Measurements from ENCODE around the gene MEX3B. TPM values are rescaled to one million over a fixed set of nuclear protein-coding genes. Genes with fewer than 3 reads are reported as not detected.
"Not testable (repeated sequence)": the region's sequence is repeated elsewhere in the genome, so short reads cannot be mapped to it uniquely, and the experiment has no call there.

The MEX3B gene
- total RNA-seq, 1 experiment from 2014 or later: 11.0 TPM

DNA sequence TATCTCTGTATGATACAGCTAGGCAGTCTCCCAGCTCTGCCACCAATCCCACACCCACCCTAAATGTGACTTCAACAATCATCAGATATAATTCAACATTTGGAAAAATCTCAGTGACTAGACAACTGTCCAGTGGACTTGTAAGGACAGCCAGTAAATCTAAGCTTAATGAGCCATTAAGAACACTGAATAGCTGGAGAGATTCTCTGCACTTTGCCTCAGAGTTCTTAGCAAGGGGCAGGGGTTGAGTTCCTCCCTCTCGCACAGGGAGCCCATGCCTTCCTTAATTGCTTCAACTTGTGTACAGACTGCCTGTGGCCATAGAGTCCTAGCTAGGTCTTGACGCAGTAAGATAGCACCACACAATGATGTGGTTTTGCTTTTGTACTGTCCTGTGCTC, 15.6 kb downstream of the MEX3B start:
- no peak for DNase-seq
- Mint-ChIP-seq H3K4me1 (no peaks in the 10 kb centered on the region), H3K9me3 (no peaks in the 10 kb centered on the region), H3K4me3 (no peak overlapping the region), H3K27ac (peak overlapping the region in 1 of 3 experiments; percentile 20; a peak in 1 of 7 replicates), H3K27me3 (ENCODE audit: low read depth) (no peaks in the 10 kb centered on the region; the same call in 1 of the 2 replicates), H3K36me3 (ENCODE audit: insufficient read depth in 1 of 3, low read depth in 3 of 3) (no peaks in the 10 kb centered on the region; a peak in 1 of 7 replicates)
- Histone ChIP-seq H3K79me1 (ENCODE audit: insufficient read depth, low read depth, low read length, poor library complexity, severe bottlenecking) (no peaks in the 10 kb centered on the region), H4K5ac (ENCODE audit: insufficient read length, low read depth, low read length) (no peak overlapping the region), H3K23me2 (ENCODE audit: insufficient read length, low read depth, low read length, poor library complexity, severe bottlenecking) (no peaks in the 10 kb centered on the region), H3K79me2 (ENCODE audit: insufficient read depth, low read length) (no peaks in the 10 kb centered on the region), H3K4me2 (ENCODE audit: insufficient read depth, insufficient read length, low read length) (no peak overlapping the region), H3K4ac (ENCODE audit: low read depth, low read length) (no peak overlapping the region), H3K4me1 (ENCODE audit: insufficient read depth, low read length) (no peaks in the 10 kb centered on the region), H3K23ac (ENCODE audit: insufficient read length, low read depth, low read length) (no peak overlapping the region), H2BK20ac (ENCODE audit: low read depth, low read length, poor library complexity, severe bottlenecking) (no peak overlapping the region), H2AK5ac (ENCODE audit: insufficient read length, low read length) (no peak overlapping the region), H2AFZ (ENCODE audit: low read length) (no peak overlapping the region), H4K8ac (replicated peaks; ENCODE audit: insufficient read length, low read depth, low read length) (no peak overlapping the region), H3K9me3 (ENCODE audit: control insufficient read depth, low read depth, low read length) (no peaks in the 10 kb centered on the region), H2BK120ac (ENCODE audit: low read depth, low read length, poor library complexity, severe bottlenecking) (no peak overlapping the region), H4K20me1 (ENCODE audit: control insufficient read depth, insufficient read depth, insufficient read length) (no peaks in the 10 kb centered on the region), H2BK12ac (ENCODE audit: insufficient read length, low read depth, low read length) (no peak overlapping the region), H3T11ph (ENCODE audit: low read length) (no peak overlapping the region), H3K27me3 (ENCODE audit: insufficient read depth, low read length) (no peaks in the 10 kb centered on the region), H2BK5ac (ENCODE audit: insufficient read length, low read length) (no peak overlapping the region), H3K14ac (ENCODE audit: insufficient read depth, low read length) (no peak overlapping the region), H2BK15ac (ENCODE audit: low read depth, low read length) (no peak overlapping the region), H3K9ac (ENCODE audit: extremely low read depth, insufficient read length, low read length) (no peak overlapping the region), H3K56ac (ENCODE audit: insufficient read length, low read depth, low read length) (no peak overlapping the region), H3K18ac (ENCODE audit: insufficient read length, low read depth, low read length) (no peak overlapping the region), H4K91ac (ENCODE audit: insufficient read length, low read depth, low read length) (no peak overlapping the region), H3K27ac (ENCODE audit: insufficient read length, low read depth, low read length) (no peak overlapping the region)
- TF ChIP-seq, protein P1, sequence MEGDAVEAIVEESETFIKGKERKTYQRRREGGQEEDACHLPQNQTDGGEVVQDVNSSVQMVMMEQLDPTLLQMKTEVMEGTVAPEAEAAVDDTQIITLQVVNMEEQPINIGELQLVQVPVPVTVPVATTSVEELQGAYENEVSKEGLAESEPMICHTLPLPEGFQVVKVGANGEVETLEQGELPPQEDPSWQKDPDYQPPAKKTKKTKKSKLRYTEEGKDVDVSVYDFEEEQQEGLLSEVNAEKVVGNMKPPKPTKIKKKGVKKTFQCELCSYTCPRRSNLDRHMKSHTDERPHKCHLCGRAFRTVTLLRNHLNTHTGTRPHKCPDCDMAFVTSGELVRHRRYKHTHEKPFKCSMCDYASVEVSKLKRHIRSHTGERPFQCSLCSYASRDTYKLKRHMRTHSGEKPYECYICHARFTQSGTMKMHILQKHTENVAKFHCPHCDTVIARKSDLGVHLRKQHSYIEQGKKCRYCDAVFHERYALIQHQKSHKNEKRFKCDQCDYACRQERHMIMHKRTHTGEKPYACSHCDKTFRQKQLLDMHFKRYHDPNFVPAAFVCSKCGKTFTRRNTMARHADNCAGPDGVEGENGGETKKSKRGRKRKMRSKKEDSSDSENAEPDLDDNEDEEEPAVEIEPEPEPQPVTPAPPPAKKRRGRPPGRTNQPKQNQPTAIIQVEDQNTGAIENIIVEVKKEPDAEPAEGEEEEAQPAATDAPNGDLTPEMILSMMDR (conservative IDR thresholded peaks at IDR 0.05): no peak
- WGBS (ENCODE audit: extremely low coverage, insufficient read length, low lambda C conversion rate): no CpG with 5 or more reads among the region's 2 CpGs

DNA sequence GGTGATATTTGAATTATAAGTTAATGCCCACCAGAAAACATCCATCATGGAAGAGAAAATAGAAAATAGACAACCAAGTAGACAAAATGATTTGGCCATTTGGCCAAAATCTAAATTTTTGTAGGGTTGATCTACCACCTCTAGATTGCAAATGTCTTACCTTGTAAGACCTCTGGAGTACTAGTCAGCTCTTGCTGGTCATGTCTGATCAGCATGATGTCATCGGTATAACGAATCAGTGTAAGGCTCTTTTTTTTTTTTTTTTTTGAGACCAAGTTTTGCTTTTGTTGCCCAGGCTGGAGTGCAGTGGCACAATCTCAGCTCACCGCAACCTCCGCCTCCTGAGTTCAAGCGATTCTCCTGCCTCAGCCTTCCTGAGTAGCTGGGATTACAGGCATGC, 17.7 kb downstream of the MEX3B start:
- H3K79me2 ChIP-seq (ENCODE audit: insufficient read depth, low read length); H4K8ac ChIP-seq (replicated peaks; ENCODE audit: insufficient read length, low read depth, low read length); H3K79me1 ChIP-seq (ENCODE audit: insufficient read depth, low read depth, low read length, poor library complexity, severe bottlenecking); H3K9me3 Mint-ChIP-seq; H3K27me3 ChIP-seq (ENCODE audit: insufficient read depth, low read length); H3K23ac ChIP-seq (ENCODE audit: insufficient read length, low read depth, low read length); H2BK12ac ChIP-seq (ENCODE audit: insufficient read length, low read depth, low read length); H2BK20ac ChIP-seq (ENCODE audit: low read depth, low read length, poor library complexity, severe bottlenecking); H3K36me3 Mint-ChIP-seq (ENCODE audit: insufficient read depth in 1 of 3, low read depth in 3 of 3); H3K27ac Mint-ChIP-seq; H3K4ac ChIP-seq (ENCODE audit: low read depth, low read length); H2BK15ac ChIP-seq (ENCODE audit: low read depth, low read length); H3K4me1 Mint-ChIP-seq; H3K27me3 Mint-ChIP-seq (ENCODE audit: low read depth); H3K23me2 ChIP-seq (ENCODE audit: insufficient read length, low read depth, low read length, poor library complexity, severe bottlenecking); H4K5ac ChIP-seq (ENCODE audit: insufficient read length, low read depth, low read length); H3K9ac ChIP-seq (ENCODE audit: extremely low read depth, insufficient read length, low read length); H3K9me3 ChIP-seq (ENCODE audit: control insufficient read depth, low read depth, low read length); H3K4me1 ChIP-seq (ENCODE audit: insufficient read depth, low read length); H4K20me1 ChIP-seq (ENCODE audit: control insufficient read depth, insufficient read depth, insufficient read length); H2BK120ac ChIP-seq (ENCODE audit: low read depth, low read length, poor library complexity, severe bottlenecking); H2BK5ac ChIP-seq (ENCODE audit: insufficient read length, low read length); H3T11ph ChIP-seq (ENCODE audit: low read length); H3K4me3 Mint-ChIP-seq; H2AK5ac ChIP-seq (ENCODE audit: insufficient read length, low read length); H3K14ac ChIP-seq (ENCODE audit: insufficient read depth, low read length); H2AFZ ChIP-seq (ENCODE audit: low read length); H3K27ac ChIP-seq (ENCODE audit: insufficient read length, low read depth, low read length); H4K91ac ChIP-seq (ENCODE audit: insufficient read length, low read depth, low read length); H3K18ac ChIP-seq (ENCODE audit: insufficient read length, low read depth, low read length); DNase-seq; H3K4me2 ChIP-seq (ENCODE audit: insufficient read depth, insufficient read length, low read length); H3K56ac ChIP-seq (ENCODE audit: insufficient read length, low read depth, low read length): not testable (repeated sequence)
- no CpG with 5 or more reads among the region's 5 CpGs for whole genome bisulfite sequencing (ENCODE audit: extremely low coverage, insufficient read length, low lambda C conversion rate)

Measured in H9 (cell line).